H9 (cell line): ENCODE results near the gene TRIO. TPM values are rescaled to one million over a fixed set of nuclear protein-coding genes. Genes with fewer than 3 reads are reported as not detected.

ENCODE experiments used
- DNase-seq: peaks from one replicate; pipeline ENCODE4 v3.0.0-alpha.2; 2017
- H2AFZ ChIP-seq: one replicate; pipeline ENCODE4 v1.6.1; 2013; ENCODE audit warnings: mild to moderate bottlenecking, low read length, control low read depth, moderate library complexity
- H2AK5ac ChIP-seq: 2 replicates; pipeline ENCODE4 v1.6.1; 2013; ENCODE audit warnings: low read length, control low read depth, mixed read lengths; ENCODE audit not compliant: insufficient read length
- H2BK120ac ChIP-seq: one replicate; pipeline ENCODE4 v1.6.1; 2013; ENCODE audit warnings: low read depth, mild to moderate bottlenecking, low read length, control low read depth, inconsistent platforms; ENCODE audit not compliant: poor library complexity, severe bottlenecking
- H2BK12ac ChIP-seq: 2 replicates; pipeline ENCODE4 v1.6.1; 2013; ENCODE audit warnings: low read length, control low read depth, mixed read lengths, low read depth; ENCODE audit not compliant: insufficient read length
- H2BK15ac ChIP-seq: 2 replicates; pipeline ENCODE4 v1.6.1; 2013; ENCODE audit warnings: low read depth, low read length, control low read depth
- H2BK20ac ChIP-seq: one replicate; pipeline ENCODE4 v1.6.1; 2013; ENCODE audit warnings: low read depth, mild to moderate bottlenecking, low read length, control low read depth, inconsistent platforms; ENCODE audit not compliant: poor library complexity, severe bottlenecking
- H2BK5ac ChIP-seq: 2 replicates; pipeline ENCODE4 v1.6.1; 2013; ENCODE audit warnings: low read length, control low read depth, mixed read lengths; ENCODE audit not compliant: insufficient read length
- H3K14ac ChIP-seq: 2 replicates; pipeline ENCODE4 v1.6.1; 2013; ENCODE audit warnings: low read length, control low read depth; ENCODE audit not compliant: insufficient read depth
- H3K18ac ChIP-seq: 2 replicates; pipeline ENCODE4 v1.6.1; 2013; ENCODE audit warnings: low read depth, mild to moderate bottlenecking, mixed read lengths, low read length, control low read depth; ENCODE audit not compliant: insufficient read length
- H3K23ac ChIP-seq: 2 replicates; pipeline ENCODE4 v1.6.1; 2013; ENCODE audit warnings: low read length, control low read depth, mixed read lengths, low read depth; ENCODE audit not compliant: insufficient read length
- H3K23me2 ChIP-seq: 2 replicates; pipeline ENCODE4 v1.6.1; 2013; ENCODE audit warnings: low read depth, mild to moderate bottlenecking, mixed read lengths, low read length, control low read depth; ENCODE audit not compliant: insufficient read length, poor library complexity, severe bottlenecking
- H3K27ac ChIP-seq: 2 replicates; pipeline ENCODE4 v1.5.1; 2013; ENCODE audit warnings: low read length, control low read depth, mixed read lengths, low read depth; ENCODE audit not compliant: insufficient read length
- H3K27me3 ChIP-seq: 2 replicates; pipeline ENCODE4 v1.6.1; 2013; ENCODE audit warnings: low read length, control low read depth, inconsistent platforms; ENCODE audit not compliant: insufficient read depth
- H3K4ac ChIP-seq: 2 replicates; pipeline ENCODE4 v1.6.1; 2013; ENCODE audit warnings: low read depth, mild to moderate bottlenecking, control low read depth, inconsistent platforms, low read length, moderate library complexity
- H3K4me1 ChIP-seq: 2 replicates; pipeline ENCODE4 v1.6.1; 2013; ENCODE audit warnings: low read length, control low read depth, inconsistent platforms; ENCODE audit not compliant: insufficient read depth
- H3K4me2 ChIP-seq: 2 replicates; pipeline ENCODE4 v1.6.1; 2013; ENCODE audit warnings: low read length, control low read depth, mixed read lengths; ENCODE audit not compliant: insufficient read length, insufficient read depth
- H3K56ac ChIP-seq: 2 replicates; pipeline ENCODE4 v1.6.1; 2013; ENCODE audit warnings: low read depth, mild to moderate bottlenecking, mixed read lengths, low read length, control low read depth; ENCODE audit not compliant: insufficient read length
- H3K79me1 ChIP-seq: 2 replicates; pipeline ENCODE4 v1.6.1; 2013; ENCODE audit warnings: low read depth, mild to moderate bottlenecking, moderate library complexity, low read length, control low read depth, inconsistent platforms; ENCODE audit not compliant: insufficient read depth, poor library complexity, severe bottlenecking
- H3K79me2 ChIP-seq: 2 replicates; pipeline ENCODE4 v1.6.1; 2013; ENCODE audit warnings: low read length, control low read depth, inconsistent platforms; ENCODE audit not compliant: insufficient read depth
- H3K9ac ChIP-seq: 2 replicates; pipeline ENCODE4 v1.6.1; 2013; ENCODE audit warnings: low read length, control low read depth, mixed read lengths; ENCODE audit not compliant: insufficient read length; ENCODE audit errors: extremely low read depth
- H3K9me3 ChIP-seq: one replicate; pipeline ENCODE4 v1.6.1; 2013; ENCODE audit warnings: low read depth, low read length, inconsistent platforms; ENCODE audit not compliant: control insufficient read depth
- H3T11ph ChIP-seq: one replicate; pipeline ENCODE4 v1.6.1; 2013; ENCODE audit warnings: mild to moderate bottlenecking, low read length, control low read depth, inconsistent platforms
- H4K20me1 ChIP-seq: one replicate; pipeline ENCODE4 v1.6.1; 2013; ENCODE audit not compliant: control insufficient read depth, insufficient read length, insufficient read depth
- H4K5ac ChIP-seq: 2 replicates; pipeline ENCODE4 v1.6.1; 2013; ENCODE audit warnings: low read depth, mild to moderate bottlenecking, mixed read lengths, low read length, control low read depth; ENCODE audit not compliant: insufficient read length
- H4K8ac ChIP-seq: replicated peaks from 2 replicates; pipeline ENCODE4 v1.6.1; 2013; ENCODE audit warnings: low read length, control low read depth, mixed read lengths, low read depth; ENCODE audit not compliant: insufficient read length
- H4K91ac ChIP-seq: 2 replicates; pipeline ENCODE4 v1.6.1; 2013; ENCODE audit warnings: low read depth, mild to moderate bottlenecking, moderate library complexity, mixed read lengths, low read length, control low read depth; ENCODE audit not compliant: insufficient read length
- H3K27ac Mint-ChIP-seq, 3 experiments: 2 replicates in 2 of 3; 3 replicates in 1 of 3; pipeline ENCODE4 v1.8.0; 2020 to 2021; ENCODE audit warnings: mixed read lengths in 3 of 3, mild to moderate bottlenecking in 1 of 3, moderate library complexity in 1 of 3
- H3K27me3 Mint-ChIP-seq: 2 replicates; pipeline ENCODE4 v1.8.0; 2021; ENCODE audit warnings: low read depth, mild to moderate bottlenecking, moderate library complexity, mixed read lengths
- H3K36me3 Mint-ChIP-seq, 3 experiments: 2 replicates in 2 of 3; 3 replicates in 1 of 3; pipeline ENCODE4 v1.8.0; 2020 to 2021; ENCODE audit warnings: low read depth in 3 of 3, mixed read lengths in 3 of 3; ENCODE audit not compliant: insufficient read depth in 1 of 3
- H3K4me1 Mint-ChIP-seq, 2 experiments: 2 replicates each; pipeline ENCODE4 v1.8.0; 2020; ENCODE audit warnings: mixed read lengths in 2 of 2
- H3K4me3 Mint-ChIP-seq, 2 experiments: 2 replicates in 1 of 2; 3 replicates in 1 of 2; pipeline ENCODE4 v1.8.0; 2020 to 2021; ENCODE audit warnings: mild to moderate bottlenecking in 2 of 2, mixed read lengths in 2 of 2, moderate library complexity in 1 of 2
- H3K9me3 Mint-ChIP-seq, 2 experiments: 2 replicates in 1 of 2; 3 replicates in 1 of 2; pipeline ENCODE4 v1.8.0; 2020; ENCODE audit warnings: mild to moderate bottlenecking in 2 of 2, mixed read lengths in 2 of 2, moderate library complexity in 1 of 2
- CTCF ChIP-seq: fragments of 200-600 bp; sonication (generic); conservative IDR thresholded peaks from 3 replicates; pipeline ENCODE4 v1.8.0; 2021; ENCODE audit warnings: antibody characterized with exemption, mild to moderate bottlenecking
- WGBS: extraction: QIAGEN DNeasy Blood & Tissue Kit; methylation state at CpG from one replicate; pipeline ENCODE4 v1.1.7; 2013; ENCODE audit warnings: missing lambda C conversion rate, low lambda C conversion rate, mixed read lengths; ENCODE audit not compliant: insufficient read length; ENCODE audit errors: extremely low coverage; 5-methylcytosine and 5-hydroxymethylcytosine counted together
- total RNA-seq: library from RNA; stranded (reverse); gene quantifications from 2 replicates; pipeline ENCODE4 v1.2.1, GENCODE V29; 2021

TRIO gene
- total RNA-seq, 1 experiment from 2014 or later = 87.8 TPM

- TF ChIP-seq CTCF = no peak
- H3K4me2 ChIP-seq = no peak overlapping the region
- no peak overlapping the region for H4K91ac ChIP-seq
- H4K8ac ChIP-seq = no peak overlapping the region
- H3K14ac ChIP-seq = no peak overlapping the region
- no peak overlapping the region for H3K27ac ChIP-seq
- Mint-ChIP-seq H3K36me3 (peaks cover 9 to 12% (median 12%) of the 10 kb centered on the region in 3 experiments; a peak in 6 of 7 replicates), H3K27ac (peak overlapping the region; percentile 53 to 95 (median 77); a peak in 3 of 7 replicates), H3K4me1 (peaks cover 67 to 71% of the 10 kb centered on the region in 2 experiments), H3K4me3 (peak overlapping the region in 1 of 2 experiments; percentile 56; a peak in 1 of 5 replicates), H3K9me3 (peaks cover 6 to 11% of the 10 kb centered on the region in 2 experiments; a peak in 4 of 5 replicates), H3K27me3 (no peaks in the 10 kb centered on the region)
- H3T11ph ChIP-seq = no peak overlapping the region
- H3K56ac ChIP-seq = no peak overlapping the region
- H3K23ac ChIP-seq = no peak overlapping the region
- no peak overlapping the region for H4K5ac ChIP-seq
- no peaks in the 10 kb centered on the region for H3K27me3 ChIP-seq
- no peaks in the 10 kb centered on the region for H3K9me3 ChIP-seq
- H3K23me2 ChIP-seq = no peaks in the 10 kb centered on the region
- no peak overlapping the region for H2AK5ac ChIP-seq
- H2BK15ac ChIP-seq = no peak overlapping the region
- H2BK20ac ChIP-seq = no peak overlapping the region
- H2AFZ ChIP-seq = no peak overlapping the region
- no peak overlapping the region for H3K18ac ChIP-seq
- WGBS = no CpG with 5 or more reads among the region's 7 CpGs
- no peaks in the 10 kb centered on the region for H4K20me1 ChIP-seq
- no peak overlapping the region for H2BK12ac ChIP-seq
- H3K4me1 ChIP-seq = peaks cover 37% of the 10 kb centered on the region
- no peak overlapping the region for H2BK5ac ChIP-seq
- peaks cover 15% of the 10 kb centered on the region; the same call in 1 of the 2 replicates for H3K79me2 ChIP-seq
- no peak overlapping the region for H2BK120ac ChIP-seq
- DNase-seq = no peak
- H3K79me1 ChIP-seq = no peaks in the 10 kb centered on the region
- no peak overlapping the region for H3K9ac ChIP-seq
- H3K4ac ChIP-seq = no peak overlapping the region
These were observed 114.9 kb downstream of the TRIO start for GRCh38 chr5:14257995-14258403.
